22Rv1 (cell line): Measurements from ENCODE around the gene UGP2.

Experiments used
- ZFX ChIP-seq: fragments of 450-650 bp; IDR thresholded peaks from 2 replicates; pipeline ENCODE4 v1.6.1; 2017; ENCODE audit warnings: antibody characterized with exemption, borderline replicate concordance
- TF ChIP-seq, protein P1 (sequence below): fragments of 450-650 bp; IDR thresholded peaks from 2 replicates; pipeline ENCODE4 v1.5.1; 2017; ENCODE audit warnings: mild to moderate bottlenecking

DNA sequence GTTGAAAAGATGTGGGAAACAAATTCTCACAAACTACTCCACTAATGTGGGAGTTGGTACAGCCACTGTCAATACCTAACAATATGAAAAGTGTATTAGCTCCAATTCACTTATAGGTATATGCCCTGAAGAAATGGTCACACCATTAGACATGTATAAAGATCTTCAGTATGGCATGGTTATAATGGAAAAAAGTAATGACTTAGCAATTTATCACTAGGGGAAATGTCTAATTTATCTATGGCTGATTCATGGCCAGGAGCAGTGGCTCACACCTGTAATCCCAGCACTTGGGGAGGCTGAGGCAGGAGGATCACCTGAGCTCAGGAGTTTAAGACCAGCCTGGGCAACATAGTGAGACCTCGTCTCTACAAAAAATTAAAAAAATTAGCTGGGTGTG is 52.5 kb downstream of the UGP2 start:
- TF ChIP-seq, protein P1, sequence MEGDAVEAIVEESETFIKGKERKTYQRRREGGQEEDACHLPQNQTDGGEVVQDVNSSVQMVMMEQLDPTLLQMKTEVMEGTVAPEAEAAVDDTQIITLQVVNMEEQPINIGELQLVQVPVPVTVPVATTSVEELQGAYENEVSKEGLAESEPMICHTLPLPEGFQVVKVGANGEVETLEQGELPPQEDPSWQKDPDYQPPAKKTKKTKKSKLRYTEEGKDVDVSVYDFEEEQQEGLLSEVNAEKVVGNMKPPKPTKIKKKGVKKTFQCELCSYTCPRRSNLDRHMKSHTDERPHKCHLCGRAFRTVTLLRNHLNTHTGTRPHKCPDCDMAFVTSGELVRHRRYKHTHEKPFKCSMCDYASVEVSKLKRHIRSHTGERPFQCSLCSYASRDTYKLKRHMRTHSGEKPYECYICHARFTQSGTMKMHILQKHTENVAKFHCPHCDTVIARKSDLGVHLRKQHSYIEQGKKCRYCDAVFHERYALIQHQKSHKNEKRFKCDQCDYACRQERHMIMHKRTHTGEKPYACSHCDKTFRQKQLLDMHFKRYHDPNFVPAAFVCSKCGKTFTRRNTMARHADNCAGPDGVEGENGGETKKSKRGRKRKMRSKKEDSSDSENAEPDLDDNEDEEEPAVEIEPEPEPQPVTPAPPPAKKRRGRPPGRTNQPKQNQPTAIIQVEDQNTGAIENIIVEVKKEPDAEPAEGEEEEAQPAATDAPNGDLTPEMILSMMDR, result no peak
- no peak for TF ChIP-seq ZFX
